COLO668 (cell line): ENCODE measurements around the gene HAPLN2.

Experiments used
- DNase-seq: peaks from one replicate; lab custom pipeline; 2025; ENCODE audit not compliant: unreplicated experiment; lab: John Stamatoyannopoulos, UW

Gene HAPLN2

GRCh38 chr1:156643778-156644092 lies 24.5 kb downstream of the HAPLN2 start:
- DNase-seq: no peak

- no peak for DNase-seq
Measured at GRCh38 chr1:156644146-156644545, 24.9 kb downstream of the HAPLN2 start.

DNA sequence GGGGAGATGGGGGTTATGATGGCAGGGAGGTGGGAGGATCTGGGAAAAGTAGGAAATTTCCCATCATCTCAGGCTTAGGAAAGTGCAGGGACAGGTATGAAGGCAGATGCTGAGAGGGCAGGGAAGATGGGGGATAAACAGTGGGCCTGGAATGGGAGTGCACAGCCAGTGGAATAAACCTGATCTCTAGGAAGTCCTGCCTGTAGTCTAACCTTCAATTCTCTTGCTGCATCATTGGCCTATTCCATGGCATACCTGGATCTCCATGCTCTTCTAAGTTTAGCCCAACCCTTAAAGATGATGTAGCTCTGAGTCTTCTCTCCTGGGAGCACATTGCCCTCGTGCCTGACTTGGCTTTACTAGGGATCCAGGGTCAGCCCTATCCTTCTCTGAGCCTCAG lies 25.4 kb downstream of the HAPLN2 start:
- DNase-seq: no peak

GRCh38 chr1:156645056-156645455 lies 25.8 kb downstream of the HAPLN2 start:
- DNase-seq: no peak

- no peak for DNase-seq
Measured at GRCh38 chr1:156645666-156646065, 26.5 kb downstream of the HAPLN2 start.

- no peak for DNase-seq
Measured at GRCh38 chr1:156646738-156647211, 27.6 kb downstream of the HAPLN2 start.

GRCh38 chr1:156647351-156647750 lies 28.1 kb downstream of the HAPLN2 start:
- no peak for DNase-seq

DNA sequence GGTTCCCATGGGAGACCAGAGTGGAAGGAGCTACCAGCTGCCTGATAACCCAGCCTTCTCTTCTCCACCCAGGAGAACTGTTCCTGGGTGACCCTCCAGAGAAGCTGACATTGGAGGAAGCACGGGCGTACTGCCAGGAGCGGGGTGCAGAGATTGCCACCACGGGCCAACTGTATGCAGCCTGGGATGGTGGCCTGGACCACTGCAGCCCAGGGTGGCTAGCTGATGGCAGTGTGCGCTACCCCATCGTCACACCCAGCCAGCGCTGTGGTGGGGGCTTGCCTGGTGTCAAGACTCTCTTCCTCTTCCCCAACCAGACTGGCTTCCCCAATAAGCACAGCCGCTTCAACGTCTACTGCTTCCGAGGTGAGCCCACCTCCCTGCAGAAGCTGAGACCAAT lies 29.3 kb downstream of the HAPLN2 start:
- DNase-seq: no peak

DNA sequence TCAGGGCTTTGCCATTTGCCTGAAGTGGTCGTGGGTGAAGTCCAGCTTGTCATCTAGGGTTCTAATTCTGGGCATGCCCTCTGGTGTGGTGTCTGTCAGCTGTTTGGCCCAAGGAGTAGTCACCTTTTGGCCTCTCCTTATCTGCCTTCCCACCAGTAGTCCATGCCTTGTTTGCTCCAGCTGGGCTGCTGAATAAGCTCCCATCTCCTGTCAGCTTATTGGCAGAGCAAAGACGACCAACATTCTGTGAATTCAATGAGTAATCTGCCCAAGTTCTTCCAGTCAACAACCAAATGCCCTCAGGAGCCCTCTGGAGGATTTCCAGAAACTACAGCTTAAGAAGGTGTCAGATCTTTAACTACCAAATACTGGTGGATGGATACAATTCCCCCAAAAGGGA lies 29.7 kb downstream of the HAPLN2 start:
- no peak for DNase-seq

DNA sequence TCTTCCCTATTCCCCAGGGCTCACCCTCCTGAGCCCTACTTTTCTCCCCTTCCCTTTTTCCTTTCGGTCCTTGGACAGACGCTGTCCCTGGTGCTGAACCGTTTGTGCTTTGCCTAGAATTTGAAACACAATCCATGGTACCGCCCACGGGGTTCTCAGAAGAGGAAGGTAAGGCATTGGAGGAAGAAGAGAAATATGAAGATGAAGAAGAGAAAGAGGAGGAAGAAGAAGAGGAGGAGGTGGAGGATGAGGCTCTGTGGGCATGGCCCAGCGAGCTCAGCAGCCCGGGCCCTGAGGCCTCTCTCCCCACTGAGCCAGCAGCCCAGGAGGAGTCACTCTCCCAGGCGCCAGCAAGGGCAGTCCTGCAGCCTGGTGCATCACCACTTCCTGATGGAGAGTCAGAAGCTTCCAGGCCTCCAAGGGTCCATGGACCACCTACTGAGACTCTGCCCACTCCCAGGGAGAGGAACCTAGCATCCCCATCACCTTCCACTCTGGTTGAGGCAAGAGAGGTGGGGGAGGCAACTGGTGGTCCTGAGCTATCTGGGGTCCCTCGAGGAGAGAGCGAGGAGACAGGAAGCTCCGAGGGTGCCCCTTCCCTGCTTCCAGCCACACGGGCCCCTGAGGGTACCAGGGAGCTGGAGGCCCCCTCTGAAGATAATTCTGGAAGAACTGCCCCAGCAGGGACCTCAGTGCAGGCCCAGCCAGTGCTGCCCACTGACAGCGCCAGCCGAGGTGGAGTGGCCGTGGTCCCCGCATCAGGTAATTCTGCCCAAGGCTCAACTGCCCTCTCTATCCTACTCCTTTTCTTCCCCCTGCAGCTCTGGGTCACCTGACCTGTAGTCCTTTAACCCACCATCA lies 33.1 kb downstream of the HAPLN2 start:
- DNase-seq: no peak

GRCh38 chr1:156652992-156653355 lies 33.8 kb downstream of the HAPLN2 start:
- DNase-seq: no peak

DNA sequence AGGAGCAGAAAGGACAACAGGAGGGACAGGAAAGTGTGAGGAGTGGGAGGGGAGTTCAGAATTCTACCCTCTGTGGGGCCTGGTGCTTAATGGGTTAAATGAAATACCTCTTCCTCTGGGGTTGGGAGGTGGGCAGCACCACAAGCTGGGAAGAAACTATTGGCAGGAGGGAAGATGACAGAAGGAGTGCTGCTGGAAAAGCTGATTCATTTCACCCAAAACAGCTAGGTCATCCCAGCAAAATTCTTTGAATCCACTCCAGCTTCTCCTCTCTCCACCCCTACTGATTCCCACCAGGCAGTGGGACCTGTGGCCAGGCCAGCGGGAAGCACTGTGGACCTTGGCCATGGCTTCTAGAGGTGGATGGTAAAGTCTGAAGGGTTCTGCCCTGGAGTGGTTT lies 35.5 kb downstream of the HAPLN2 start:
- no peak for DNase-seq

DNA sequence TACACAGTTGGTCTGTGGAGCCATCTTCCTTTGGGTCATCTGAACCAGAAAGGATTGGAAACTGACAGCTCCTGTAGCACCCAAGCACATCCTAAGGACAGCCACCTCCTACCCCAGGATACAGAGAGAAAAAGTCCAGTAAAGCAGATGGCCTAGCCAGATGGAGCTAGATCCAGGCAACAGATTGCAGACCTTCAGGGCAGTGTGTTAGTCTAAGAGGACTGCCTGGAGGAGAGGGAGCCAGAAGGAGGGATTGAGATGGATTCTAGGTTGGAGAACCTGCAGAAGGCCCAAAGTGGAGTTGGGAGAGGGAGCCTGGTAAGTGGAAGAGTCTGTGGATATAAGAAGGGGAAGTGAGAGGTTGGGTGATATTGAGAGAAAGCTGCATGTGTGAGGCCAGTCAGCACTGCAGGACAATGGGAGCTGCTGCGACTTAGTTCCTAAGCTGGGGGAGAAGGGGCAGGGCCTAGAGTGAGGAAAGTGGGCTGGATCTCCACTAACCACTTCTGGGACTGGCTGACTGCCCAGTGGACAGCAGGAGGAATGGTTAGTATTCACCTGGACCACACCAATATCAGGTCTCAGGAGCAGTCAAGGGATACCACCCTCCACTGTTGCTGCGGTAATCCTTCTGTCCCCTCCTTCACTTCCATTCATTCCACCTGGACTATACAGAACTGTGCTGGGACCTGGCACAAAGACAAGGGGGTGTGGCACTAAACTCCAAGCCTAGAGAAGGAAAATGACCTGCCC lies 36.1 kb downstream of the HAPLN2 start:
- no peak for DNase-seq

DNA sequence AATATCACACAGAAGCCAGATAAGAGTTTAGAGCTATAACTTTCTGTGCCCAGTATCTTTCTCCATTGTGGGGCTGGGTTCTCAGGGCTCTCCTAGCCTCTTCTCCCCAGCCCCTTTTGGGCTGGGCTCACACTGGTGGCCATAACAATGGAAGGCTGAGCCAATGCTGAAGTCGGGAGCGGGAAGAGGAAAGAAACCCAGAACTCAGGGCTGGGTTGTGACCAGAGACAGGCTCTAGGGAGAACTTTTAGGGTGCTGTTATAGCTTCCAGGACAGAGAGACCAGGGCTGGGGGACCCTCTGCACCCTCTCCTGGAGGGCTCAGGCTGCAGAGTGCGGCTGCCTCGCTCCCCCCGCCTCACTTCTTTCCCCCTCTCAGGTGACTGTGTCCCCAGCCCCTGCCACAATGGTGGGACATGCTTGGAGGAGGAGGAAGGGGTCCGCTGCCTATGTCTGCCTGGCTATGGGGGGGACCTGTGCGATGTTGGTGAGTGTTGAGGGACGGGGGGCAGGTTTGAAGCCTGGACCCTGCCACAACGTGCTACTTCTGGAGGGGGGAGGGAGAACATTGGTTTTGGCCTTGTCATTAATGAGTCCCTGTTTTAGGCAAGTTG lies 36.8 kb downstream of the HAPLN2 start:
- no peak for DNase-seq

DNA sequence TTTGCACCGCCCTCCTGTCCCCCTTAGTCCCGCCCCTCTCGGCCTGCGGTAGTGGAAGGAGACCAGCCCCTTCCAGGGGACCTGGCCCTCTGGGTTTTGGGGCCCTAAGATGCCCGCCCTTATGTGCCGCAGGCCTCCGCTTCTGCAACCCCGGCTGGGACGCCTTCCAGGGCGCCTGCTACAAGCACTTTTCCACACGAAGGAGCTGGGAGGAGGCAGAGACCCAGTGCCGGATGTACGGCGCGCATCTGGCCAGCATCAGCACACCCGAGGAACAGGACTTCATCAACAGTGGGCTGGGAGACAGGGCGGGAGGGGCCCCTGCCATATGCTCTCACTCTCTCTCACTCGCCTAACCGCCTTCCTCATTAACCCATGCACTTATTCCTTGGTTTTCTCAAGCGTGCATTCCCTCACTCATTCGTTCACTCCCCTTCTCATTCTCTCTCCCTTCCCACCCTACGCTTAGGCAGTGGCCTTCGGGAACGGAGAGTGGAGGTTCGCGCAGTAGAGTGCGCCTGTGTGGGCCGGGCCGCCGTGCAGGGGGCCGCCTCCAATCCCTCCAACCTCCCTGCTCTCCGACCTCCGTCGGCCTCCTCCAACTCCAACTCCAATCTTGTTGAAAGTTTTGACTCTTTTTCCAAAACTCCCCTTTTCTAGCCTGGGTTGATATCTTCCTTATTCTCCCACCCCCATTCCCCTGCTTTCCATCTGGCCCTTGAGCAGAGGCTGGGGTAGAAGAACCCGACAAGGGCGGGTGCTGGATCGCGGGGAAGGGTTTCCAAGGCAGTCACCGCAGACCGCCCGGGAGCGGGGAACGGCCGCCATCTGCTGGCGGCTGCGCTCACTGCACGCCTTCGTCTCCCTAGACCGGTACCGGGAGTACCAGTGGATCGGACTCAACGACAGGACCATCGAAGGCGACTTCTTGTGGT lies 37.9 kb downstream of the HAPLN2 start:
- DNase-seq: peak; percentile 72

DNA sequence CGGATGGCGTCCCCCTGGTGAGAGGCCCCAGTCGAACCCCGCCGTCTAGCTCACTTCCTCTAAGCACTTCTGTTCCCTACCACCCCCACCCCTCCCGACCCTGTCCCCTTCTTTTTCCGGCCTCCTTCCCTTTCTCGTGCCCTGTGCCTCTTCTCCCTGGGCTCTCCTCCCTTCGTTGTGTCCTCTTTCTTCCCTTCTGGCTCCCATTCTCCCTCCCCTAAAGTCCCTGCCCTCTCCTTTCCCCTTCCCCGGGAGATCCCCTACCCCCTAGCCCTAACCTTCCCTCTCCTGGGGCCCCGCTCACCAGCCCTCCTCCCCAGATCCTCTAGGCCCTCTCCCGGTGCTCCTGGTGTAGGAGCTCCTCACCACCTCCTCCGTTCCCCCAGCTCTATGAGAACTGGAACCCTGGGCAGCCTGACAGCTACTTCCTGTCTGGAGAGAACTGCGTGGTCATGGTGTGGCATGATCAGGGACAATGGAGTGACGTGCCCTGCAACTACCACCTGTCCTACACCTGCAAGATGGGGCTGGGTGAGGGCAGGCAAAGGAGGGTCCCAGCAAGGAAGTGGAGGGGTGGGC lies 38.6 kb downstream of the HAPLN2 start:
- peak; percentile 71 for DNase-seq

DNA sequence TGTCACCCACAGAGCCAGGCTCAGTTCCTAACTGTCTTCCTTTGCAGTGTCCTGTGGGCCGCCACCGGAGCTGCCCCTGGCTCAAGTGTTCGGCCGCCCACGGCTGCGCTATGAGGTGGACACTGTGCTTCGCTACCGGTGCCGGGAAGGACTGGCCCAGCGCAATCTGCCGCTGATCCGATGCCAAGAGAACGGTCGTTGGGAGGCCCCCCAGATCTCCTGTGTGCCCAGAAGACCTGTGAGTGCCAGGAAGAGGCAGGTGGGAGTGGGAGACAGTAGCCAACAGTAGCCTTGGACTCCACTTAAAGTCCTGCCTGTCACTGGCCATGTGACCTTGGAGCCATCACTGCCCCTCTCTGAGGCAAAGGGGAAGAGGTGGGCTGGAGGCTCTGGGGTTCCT lies 39.3 kb downstream of the HAPLN2 start:
- DNase-seq: no peak

GRCh38 chr1:156658945-156659574 lies 39.8 kb downstream of the HAPLN2 start:
- no peak for DNase-seq

DNA sequence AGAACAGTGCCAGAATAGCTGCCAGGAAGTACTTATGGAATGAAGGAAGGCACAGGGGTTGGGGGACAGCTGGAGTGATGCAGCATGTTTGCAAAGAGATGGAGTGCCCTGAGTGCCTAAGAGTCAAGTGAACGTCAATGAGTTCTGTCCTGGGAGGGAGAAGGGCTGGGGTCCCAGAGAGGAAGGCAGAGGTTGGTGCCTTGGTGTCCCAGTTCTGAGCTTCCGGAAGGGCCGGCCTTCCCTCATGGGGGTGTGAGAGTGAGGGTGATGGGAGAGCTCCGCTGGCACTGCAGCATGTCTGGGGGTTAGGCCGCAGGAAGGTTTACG lies 40.4 kb downstream of the HAPLN2 start:
- no peak for DNase-seq
